GM23338 (cell line): Measurements from ENCODE around the gene FMO1. TPM values are rescaled to one million over a fixed set of nuclear protein-coding genes. Genes with fewer than 3 reads are reported as not detected.
A peak's percentile ranks its signal among the peaks of the same experiment; 100 is the strongest.

ENCODE experiments used
- ATAC-seq: fragments of 200-7000 bp; cut with Tn5 transposase; 3 replicates; pipeline ENCODE4 v1.9.1; 2020
- DNase-seq: peaks from one replicate; pipeline ENCODE4 v3.0.0-alpha.2; 2015; ENCODE audit warnings: low spot score
- H2AFZ ChIP-seq: fragments of 200-600 bp; sonication (generic); 2 replicates; pipeline ENCODE4 v1.8.0; 2016; ENCODE audit warnings: antibody characterized with exemption, mild to moderate bottlenecking, moderate library complexity
- H3F3A ChIP-seq: fragments of 200-600 bp; sonication (generic); replicated peaks from 2 replicates; pipeline ENCODE4 v1.8.0; 2017; ENCODE audit warnings: antibody characterized with exemption, mixed run types, low read depth
- H3K27ac ChIP-seq: fragments of 200-600 bp; sonication (generic); 2 replicates; pipeline ENCODE4 v1.6.1; 2016; ENCODE audit warnings: low read depth
- H3K27me3 ChIP-seq: fragments of 200-600 bp; sonication (generic); 2 replicates; pipeline ENCODE4 v1.8.0; 2016; ENCODE audit warnings: mild to moderate bottlenecking, mixed run types, moderate library complexity; ENCODE audit not compliant: insufficient read depth
- H3K36me3 ChIP-seq: fragments of 200-600 bp; sonication (generic); 2 replicates; pipeline ENCODE4 v1.8.0; 2016; ENCODE audit warnings: mild to moderate bottlenecking; ENCODE audit not compliant: insufficient read depth
- H3K4me1 ChIP-seq: fragments of 200-600 bp; sonication (generic); 2 replicates; pipeline ENCODE4 v1.8.0; 2016; ENCODE audit warnings: mild to moderate bottlenecking, moderate library complexity; ENCODE audit not compliant: insufficient read depth
- H3K4me2 ChIP-seq: fragments of 200-600 bp; sonication (generic); 2 replicates; pipeline ENCODE4 v1.7.1; 2017; ENCODE audit warnings: mixed run types
- H3K4me3 ChIP-seq: fragments of 200-600 bp; sonication (generic); 2 replicates; pipeline ENCODE4 v1.6.1; 2016; ENCODE audit warnings: mixed run types
- H3K79me2 ChIP-seq: fragments of 200-600 bp; sonication (generic); replicated peaks from 2 replicates; pipeline ENCODE4 v1.8.0; 2017; ENCODE audit warnings: mild to moderate bottlenecking; ENCODE audit not compliant: insufficient read depth
- H3K9me2 ChIP-seq: fragments of 200-600 bp; sonication (generic); 2 replicates; pipeline ENCODE4 v1.8.0; 2017; ENCODE audit not compliant: insufficient read depth
- H4K20me1 ChIP-seq: fragments of 200-600 bp; sonication (generic); replicated peaks from 2 replicates; pipeline ENCODE4 v1.8.0; 2017; ENCODE audit warnings: mild to moderate bottlenecking; ENCODE audit not compliant: insufficient read depth
- H3K27ac Mint-ChIP-seq: 2 replicates; pipeline ENCODE4 v1.8.0; 2020; ENCODE audit warnings: inconsistent platforms, mild to moderate bottlenecking, moderate library complexity, mixed read lengths
- H3K27me3 Mint-ChIP-seq: 3 replicates; pipeline ENCODE4 v1.8.0; 2022; ENCODE audit warnings: low read depth, mild to moderate bottlenecking, moderate library complexity, mixed read lengths, inconsistent platforms; ENCODE audit not compliant: insufficient read depth, poor library complexity
- H3K36me3 Mint-ChIP-seq: 3 replicates; pipeline ENCODE4 v1.8.0; 2021; ENCODE audit warnings: low read depth, mild to moderate bottlenecking, inconsistent platforms, moderate library complexity, mixed read lengths
- H3K4me1 Mint-ChIP-seq: 3 replicates; pipeline ENCODE4 v1.8.0; 2020; ENCODE audit warnings: mild to moderate bottlenecking, inconsistent platforms, mixed read lengths
- H3K4me3 Mint-ChIP-seq: 3 replicates; pipeline ENCODE4 v1.8.0; 2021; ENCODE audit warnings: moderate library complexity, mild to moderate bottlenecking, inconsistent platforms, mixed read lengths
- H3K9me3 Mint-ChIP-seq: 3 replicates; pipeline ENCODE4 v1.8.0; 2020; ENCODE audit warnings: moderate library complexity, mild to moderate bottlenecking, inconsistent platforms, mixed read lengths
- CTCF ChIP-seq, 2 experiments: fragments of 200-600 bp in 1 of 2; sonication (generic) in 1 of 2; conservative IDR thresholded peaks; 2 replicates each; pipeline versions ENCODE4 v1.5.1 to v1.6.1; 2016 to 2017; ENCODE audit warnings: antibody characterized with exemption in 2 of 2, low read depth in 2 of 2, mild to moderate bottlenecking in 2 of 2, moderate library complexity in 1 of 2
- ETS1 ChIP-seq: IDR thresholded peaks from 2 replicates; pipeline ENCODE4 v1.6.1; 2016; ENCODE audit warnings: antibody characterized with exemption
- EZH2phosphoT487 ChIP-seq: fragments of 200-600 bp; sonication (generic); IDR thresholded peaks from one replicate; pipeline ENCODE4 v1.8.1; 2018; ENCODE audit warnings: antibody characterized with exemption; ENCODE audit not compliant: unreplicated experiment
- NANOG ChIP-seq: IDR thresholded peaks from 2 replicates; pipeline ENCODE4 v1.6.1; 2016; ENCODE audit warnings: antibody characterized with exemption, borderline replicate concordance
- POLR2AphosphoS5 ChIP-seq: IDR thresholded peaks from 2 replicates; pipeline ENCODE4 v1.6.1; 2016; ENCODE audit warnings: antibody characterized with exemption, low read depth
- STAT1 ChIP-seq: IDR thresholded peaks from one replicate; pipeline ENCODE4 v1.6.1; 2016; ENCODE audit warnings: antibody characterized with exemption; ENCODE audit not compliant: unreplicated experiment
- ZNF114 ChIP-seq: fragments of 250-450 bp; sonication (Bioruptor Pico); IDR thresholded peaks from 2 replicates; pipeline ENCODE4 v1.5.0; 2020; ENCODE audit warnings: mild to moderate bottlenecking, moderate library complexity
- ZNF462 ChIP-seq: fragments of 250-450 bp; sonication (Bioruptor Pico); IDR thresholded peaks from 2 replicates; pipeline ENCODE4 v1.5.0; 2020; ENCODE audit warnings: mild to moderate bottlenecking, moderate library complexity
- polyA plus RNA-seq: library from polyadenylated mRNA; unstranded; fragments of >200 nt; fragmentation: Nextera tagmentation; extraction: Ambion mirVana; gene quantifications from 2 replicates; pipeline ENCODE4 v1.2.1, GENCODE V29; 2016
- total RNA-seq: library from RNA; depleted of rRNA; stranded (reverse); fragments of >200 nt; shearing (Covaris generic); gene quantifications from 2 replicates; pipeline ENCODE4 v1.2.3, GENCODE V29; 2014

Gene FMO1
- total and polyA plus RNA-seq, 2 experiments from 2014 or later, result 0.19 TPM; not detected in 1

- no peaks in the 10 kb centered on the region for H3F3A ChIP-seq
- H4K20me1 ChIP-seq, result no peaks in the 10 kb centered on the region
- peaks cover 17% of the 10 kb centered on the region; the same call in 2 of the 3 replicates for H3K36me3 Mint-ChIP-seq
- H3K4me1 ChIP-seq, result peaks cover 20% of the 10 kb centered on the region
- H3K4me2 ChIP-seq, result no peak overlapping the region
- peaks cover 17% of the 10 kb centered on the region for H3K9me3 Mint-ChIP-seq
- no peaks in the 10 kb centered on the region for H3K79me2 ChIP-seq
- H3K36me3 ChIP-seq, result no peaks in the 10 kb centered on the region
- no peak overlapping the region for H2AFZ ChIP-seq
- 0 out of 2 replicates have a peak, but pooled peaks cover 12% of the 10 kb centered on the region for H3K9me2 ChIP-seq
- DNase-seq (peak; percentile 55), ATAC-seq (peak; percentile 30; the same call in 2 of the 3 replicates)
- H3K27ac Mint-ChIP-seq, result no peak overlapping the region
- TF ChIP-seq ETS1, result no peak
- TF ChIP-seq NANOG, result no peak
- TF ChIP-seq STAT1, result no peak
- peak; percentile 39 to 43 for TF ChIP-seq CTCF (conservative IDR thresholded peaks at IDR 0.05; ENCODE audit: low read depth in 2 of 2)
- H3K27ac ChIP-seq, result no peak overlapping the region
- peaks cover 2% of the 10 kb centered on the region for H3K27me3 Mint-ChIP-seq
- no peak overlapping the region for H3K4me3 ChIP-seq
- H3K27me3 ChIP-seq, result no peaks in the 10 kb centered on the region
- H3K4me3 Mint-ChIP-seq, result no peak overlapping the region
- peaks cover 27% of the 10 kb centered on the region for H3K4me1 Mint-ChIP-seq
These were observed 34.5 kb upstream of the FMO1 start for GRCh38 chr1:171213559-171214454.

- H3K4me1 ChIP-seq, result peaks cover 33% of the 10 kb centered on the region
- TF ChIP-seq POLR2AphosphoS5 (no peak), NANOG (no peak), ETS1 (no peak), ZNF114 (CRISPR knock-in tag) (no peak), ZNF462 (CRISPR knock-in tag) (no peak), EZH2phosphoT487 (no peak)
These were observed 30.4 kb upstream of the FMO1 start for GRCh38 chr1:171217658-171218443.

More at GRCh38 chr1:171217658-171218443, 30.4 kb upstream of the FMO1 start:
- no peak overlapping the region for H3K4me2 ChIP-seq
- H3K36me3 Mint-ChIP-seq, result peaks cover 19% of the 10 kb centered on the region; the same call in 2 of the 3 replicates
- H3F3A ChIP-seq, result no peaks in the 10 kb centered on the region
- no peak overlapping the region for H3K4me3 ChIP-seq
- H3K9me2 ChIP-seq, result 0 out of 2 replicates have a peak, but pooled peaks cover 7% of the 10 kb centered on the region
- no peaks in the 10 kb centered on the region for H3K79me2 ChIP-seq
- no peak for DNase-seq
- peaks cover 2% of the 10 kb centered on the region for H3K27me3 Mint-ChIP-seq
- H2AFZ ChIP-seq, result no peak overlapping the region
- H4K20me1 ChIP-seq, result no peaks in the 10 kb centered on the region
- no peak overlapping the region for H3K27ac Mint-ChIP-seq
- no peaks in the 10 kb centered on the region for H3K36me3 ChIP-seq
- peaks cover 47% of the 10 kb centered on the region for H3K4me1 Mint-ChIP-seq
- no peak for ATAC-seq
- peak overlapping the region; percentile 98; the same call in 1 of the 2 replicates for H3K27ac ChIP-seq
- no peaks in the 10 kb centered on the region for H3K27me3 ChIP-seq
- peaks cover 25% of the 10 kb centered on the region for H3K9me3 Mint-ChIP-seq
- no peak overlapping the region for H3K4me3 Mint-ChIP-seq
